Kidney tubule cell (primary cell): ENCODE data around the gene MSH5.

Experiments
- DNase-seq: peaks from one replicate; pipeline ENCODE4 v3.0.0-alpha.2; 2018; ENCODE audit warnings: low spot score

MSH5 gene

DNA sequence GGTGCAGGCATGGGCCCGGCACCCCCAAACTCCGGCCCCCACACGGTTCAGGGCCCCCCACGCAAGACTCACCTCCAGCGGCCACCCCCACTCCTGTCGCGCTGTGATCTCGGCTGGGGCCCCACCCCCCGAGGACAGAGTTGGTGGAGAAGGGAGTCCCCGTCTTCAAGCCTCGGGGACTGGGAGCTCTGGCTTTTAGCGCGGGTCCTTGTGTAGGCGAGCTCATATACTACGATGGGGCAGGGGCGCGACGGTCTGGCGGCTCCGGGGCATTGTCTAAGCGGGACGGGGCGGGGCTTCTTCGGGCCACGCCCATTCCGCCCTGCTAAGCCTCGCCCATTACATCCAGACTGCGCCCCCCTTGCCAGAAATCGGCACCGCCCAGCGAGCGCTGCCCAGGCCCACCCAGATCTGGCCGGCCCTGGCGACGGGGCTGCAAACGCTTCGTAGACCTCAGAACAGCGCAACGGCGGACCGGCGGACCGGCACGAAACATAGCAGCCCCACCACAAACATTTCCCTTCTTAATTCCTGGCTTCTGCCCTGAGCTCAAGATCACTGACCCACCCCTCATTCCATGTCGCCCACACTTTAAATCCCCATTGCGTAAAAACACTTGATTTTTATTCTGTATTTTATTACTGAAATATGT lies 9.7 kb upstream of the MSH5 start:
- peak; percentile 88 for DNase-seq

DNA sequence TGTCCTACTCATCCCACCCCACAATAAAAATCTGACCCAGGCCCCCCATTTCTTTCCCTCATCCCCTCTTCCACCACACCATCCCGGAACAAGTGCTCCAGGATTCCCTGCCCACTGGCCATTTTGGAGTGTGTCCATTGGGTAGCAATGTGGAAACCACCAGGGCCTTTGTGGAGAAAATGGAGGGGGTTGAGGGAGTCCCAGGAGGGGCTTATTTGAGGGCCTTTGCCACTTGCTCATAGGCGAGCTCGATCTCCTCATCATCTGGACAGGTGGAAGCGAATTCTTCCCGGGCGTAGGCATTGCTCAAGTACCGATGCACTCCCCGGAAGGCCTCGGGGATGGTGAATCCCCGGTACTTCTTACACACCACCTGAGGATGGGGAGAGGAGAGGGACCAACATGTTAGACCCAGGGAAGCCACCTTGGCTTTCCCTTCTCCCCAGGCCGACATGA lies 9.1 kb upstream of the MSH5 start:
- DNase-seq = no peak

DNA sequence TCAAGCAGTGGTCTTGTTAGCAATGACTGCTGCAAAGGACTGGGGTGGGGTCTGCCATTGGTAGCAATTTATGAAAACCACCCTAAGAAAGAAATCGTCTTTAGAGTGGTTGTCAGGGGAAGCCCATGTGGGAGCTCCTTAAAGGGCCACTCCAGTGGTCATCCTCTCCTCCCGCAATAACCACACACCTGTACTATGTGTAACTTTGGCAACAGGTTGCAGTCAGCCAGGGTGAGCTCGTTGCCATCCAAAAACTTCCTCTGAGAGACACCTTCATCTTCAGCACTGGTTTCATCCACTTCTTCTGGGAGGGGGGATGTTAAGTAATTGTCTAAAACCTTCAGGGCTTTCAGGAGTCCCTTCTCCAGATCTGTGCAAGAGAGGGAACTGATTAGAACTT lies 7.8 kb upstream of the MSH5 start:
- no peak for DNase-seq

DNA sequence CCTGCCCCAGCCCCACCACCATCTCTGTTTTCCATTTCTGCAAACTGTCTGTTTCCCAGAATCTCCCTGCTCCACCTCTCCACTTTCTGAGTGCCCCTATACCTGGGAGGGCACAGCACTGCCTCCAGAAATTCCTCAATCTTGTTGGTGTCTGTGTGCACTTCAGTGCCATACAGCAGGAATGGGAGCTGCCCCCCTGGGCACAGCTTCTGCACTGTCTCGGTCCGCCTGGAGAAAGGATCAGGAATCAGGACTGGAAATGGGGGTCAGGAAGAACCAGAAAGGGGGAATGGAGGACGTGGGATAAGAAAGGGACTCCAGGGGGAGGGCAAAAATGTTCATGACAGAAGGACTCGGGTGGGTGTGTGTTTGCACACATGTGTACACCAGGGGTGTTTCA lies 6.1 kb upstream of the MSH5 start:
- DNase-seq = no peak

DNA sequence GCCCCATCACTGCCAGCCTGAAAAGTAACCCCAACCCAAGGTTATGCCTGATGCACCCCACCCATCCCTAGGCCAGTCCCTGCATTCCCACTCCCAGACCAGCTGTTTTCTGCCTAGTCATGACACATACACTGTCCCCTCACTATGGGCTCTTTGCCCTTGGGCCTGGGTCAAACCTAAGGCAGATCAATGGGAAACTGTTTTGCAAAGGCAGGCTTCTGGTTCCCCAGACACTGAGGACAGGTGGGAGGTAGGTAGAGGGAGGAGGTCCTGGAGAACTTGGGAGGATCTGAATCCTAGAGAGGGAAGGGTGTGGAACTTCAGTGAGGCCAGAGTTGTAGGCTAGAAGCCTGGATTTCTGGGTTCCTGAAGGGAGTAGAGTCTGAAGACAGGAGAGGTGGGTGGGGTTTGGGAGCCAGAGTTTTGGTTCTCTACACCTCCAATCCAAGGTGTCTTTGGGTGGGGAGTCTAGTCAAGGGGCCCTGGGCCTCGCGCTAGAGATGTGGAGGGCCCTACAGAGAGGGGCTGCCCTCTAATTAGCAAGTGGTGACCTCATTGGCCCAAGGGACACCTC lies 5.5 kb upstream of the MSH5 start:
- DNase-seq = no peak

DNA sequence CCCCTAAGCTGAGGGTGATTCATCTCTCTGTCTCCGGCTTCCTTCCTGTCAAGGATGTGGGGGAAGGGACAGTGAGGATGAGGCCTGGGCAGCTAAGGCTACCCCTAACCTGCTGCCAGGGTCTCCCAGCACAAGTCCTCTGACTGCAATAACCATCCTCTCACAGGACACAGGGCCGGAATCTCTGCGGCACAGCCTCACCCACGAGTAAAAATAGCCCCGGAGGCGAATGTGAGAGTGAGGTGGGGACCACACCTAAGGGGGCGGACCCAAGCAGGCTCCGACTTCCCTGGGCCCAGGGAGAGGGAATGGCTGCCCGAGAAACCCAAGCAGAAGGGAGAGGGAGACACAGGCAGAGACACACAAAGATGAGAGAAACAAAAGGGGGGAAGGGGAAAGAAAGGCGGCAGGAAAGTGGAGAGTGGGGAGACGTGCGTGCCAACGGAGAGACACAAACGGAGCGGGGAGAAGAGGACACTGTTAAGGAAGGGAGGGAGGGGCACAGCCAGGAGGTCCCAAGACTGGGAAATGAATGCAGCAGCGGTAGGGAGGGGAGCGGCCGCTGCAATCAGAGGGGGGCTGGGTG lies 4.9 kb upstream of the MSH5 start:
- DNase-seq = peak; percentile 91

DNA sequence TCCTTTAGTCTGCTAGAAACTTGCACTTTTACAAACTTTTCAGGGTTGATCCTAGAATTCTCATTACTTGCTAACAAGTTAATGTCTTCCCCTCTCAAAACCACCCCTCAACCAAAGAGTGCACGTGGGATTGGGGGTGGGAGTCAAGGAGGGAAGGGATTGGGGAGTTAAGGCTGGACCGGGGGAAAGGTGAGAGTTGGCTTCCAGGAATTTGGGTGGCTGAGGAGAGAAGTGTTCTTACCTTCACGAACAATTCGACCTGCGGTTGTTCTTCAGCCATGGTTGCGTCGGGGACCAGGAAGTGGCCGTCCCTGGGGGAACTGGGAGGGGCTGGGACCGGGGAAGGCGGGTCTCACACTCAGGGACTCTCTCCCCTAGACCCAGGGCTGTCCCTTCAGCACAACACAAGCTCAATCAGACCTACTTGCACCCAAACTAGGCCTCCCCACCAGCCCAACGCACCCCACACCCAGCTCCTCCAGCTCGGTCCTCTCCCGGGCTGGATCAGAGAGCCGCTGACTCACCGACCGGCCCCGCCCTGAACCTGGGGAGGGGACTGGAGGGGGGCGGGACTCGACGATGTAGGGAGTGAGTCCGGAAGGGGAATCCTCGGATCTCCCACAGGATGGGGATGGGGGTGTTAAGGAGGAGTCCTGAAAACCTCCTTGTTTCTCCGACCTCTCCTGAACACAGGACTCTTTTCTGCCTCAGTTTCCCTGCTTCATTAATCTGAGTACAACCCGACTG lies 3.6 kb upstream of the MSH5 start, which contains the start of gene CLIC1:
Gene CLIC1, minus strand, starts transcription at position 510 of the 747 bp plus-strand sequence. Its CDS starts 230 bp downstream, at position 280.
- DNase-seq = peak; percentile 92

DNA sequence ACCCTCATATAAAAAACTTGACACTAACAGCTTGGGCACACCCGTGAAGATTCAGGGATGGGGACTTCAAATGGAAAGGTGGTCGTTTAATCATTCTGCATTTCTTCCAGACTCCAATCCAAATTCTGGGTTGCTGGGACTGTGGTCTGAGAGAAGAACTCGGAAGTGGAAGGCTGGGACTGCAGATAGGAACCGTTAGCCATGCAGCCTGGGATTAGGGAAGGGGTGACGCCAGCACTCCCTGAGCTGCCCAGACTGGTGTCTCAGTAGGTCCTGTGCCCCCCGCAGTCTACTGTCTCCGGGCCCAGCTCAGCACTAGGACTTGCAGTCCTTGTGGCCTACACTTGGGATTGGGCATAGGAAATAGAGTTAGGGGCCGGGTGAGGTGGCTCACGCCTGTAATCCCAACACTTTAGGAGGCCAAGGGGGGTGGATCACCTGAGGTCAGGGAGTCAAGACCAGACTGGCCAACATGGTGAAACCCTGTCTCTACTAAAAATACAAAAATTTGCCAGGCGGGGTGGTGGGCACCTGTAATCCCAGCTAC lies 3.0 kb upstream of the MSH5 start:
- DNase-seq = no peak

DNA sequence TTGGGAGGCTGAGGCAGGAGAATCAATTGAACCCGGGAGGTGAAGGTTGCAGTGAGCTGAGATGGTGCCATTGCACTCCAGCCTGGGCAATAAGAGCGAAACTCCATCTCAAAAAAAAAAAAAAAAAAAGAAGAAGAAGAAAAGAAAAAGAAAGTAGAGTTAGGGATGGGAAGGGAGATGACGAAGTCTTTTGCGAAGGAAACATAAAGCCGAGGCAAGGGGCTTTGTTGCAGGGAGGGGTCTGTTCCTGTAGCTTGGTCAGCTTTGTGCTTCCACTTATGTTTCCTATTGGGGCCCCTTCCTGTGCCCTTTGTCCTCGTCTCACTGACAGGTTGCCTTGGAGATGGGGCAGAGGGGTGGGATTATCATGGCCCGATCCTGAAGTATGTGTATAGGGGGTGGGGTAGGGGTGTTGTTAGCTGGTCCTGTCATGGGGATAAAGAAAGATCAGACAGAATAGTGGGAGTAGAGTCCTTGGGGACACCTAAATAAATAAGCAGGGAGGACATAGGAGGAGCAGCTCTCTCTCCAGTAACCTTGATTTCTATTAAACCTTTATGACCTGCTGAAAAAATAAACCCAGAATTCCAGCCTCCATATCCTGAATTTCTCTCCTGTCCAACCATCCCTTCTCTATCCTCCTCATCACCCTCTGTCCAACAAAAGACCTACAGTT lies 2.4 kb upstream of the MSH5 start:
- DNase-seq = no peak

DNA sequence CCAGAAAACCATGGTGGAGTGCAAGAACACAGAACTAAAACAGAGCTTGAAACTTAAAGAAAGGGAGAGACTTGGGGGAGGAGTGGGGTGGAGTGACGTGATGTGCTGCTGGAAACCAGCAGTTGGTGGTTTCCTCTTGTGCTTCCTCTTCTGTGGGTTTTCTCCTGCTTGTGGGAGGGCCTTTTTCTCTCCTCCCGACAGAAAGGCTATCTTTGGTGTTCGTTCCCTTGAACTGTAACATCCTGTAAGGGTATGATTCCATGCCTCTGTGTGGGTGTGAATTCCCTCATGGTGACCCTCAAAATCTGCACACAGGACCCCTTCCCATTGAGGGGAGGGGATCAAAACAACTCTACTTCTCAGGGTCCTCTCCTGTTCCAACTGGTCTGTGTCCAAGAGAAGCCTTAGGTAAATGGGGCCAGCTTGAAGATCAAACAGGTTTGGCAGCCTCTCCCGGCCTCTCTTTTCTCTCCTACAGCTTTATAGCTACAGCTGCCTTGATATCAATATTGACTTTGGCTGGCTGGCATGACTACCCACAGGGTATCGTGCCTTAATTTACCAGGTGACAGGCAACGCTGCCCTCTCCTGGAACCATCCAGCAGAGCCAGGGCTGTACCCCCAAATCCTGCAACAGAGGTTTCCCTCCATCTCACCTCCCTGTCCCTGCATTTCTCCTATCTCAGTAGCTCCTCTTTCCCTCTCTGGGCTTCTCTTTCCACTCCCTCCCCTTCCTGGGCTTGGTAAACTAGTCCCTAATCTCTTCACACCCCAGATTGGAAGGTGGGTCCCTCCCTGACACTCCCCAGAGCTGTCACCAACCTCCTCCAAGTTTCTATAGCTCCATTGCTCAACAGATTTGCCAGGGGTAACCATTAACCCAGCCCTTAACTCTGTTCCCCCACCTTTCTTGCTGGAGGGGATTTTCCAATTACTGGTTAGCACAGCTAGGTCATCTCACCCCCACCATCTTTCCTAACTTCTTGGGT lies 1.5 kb upstream of the MSH5 start:
- peak; percentile 91 for DNase-seq

DNA sequence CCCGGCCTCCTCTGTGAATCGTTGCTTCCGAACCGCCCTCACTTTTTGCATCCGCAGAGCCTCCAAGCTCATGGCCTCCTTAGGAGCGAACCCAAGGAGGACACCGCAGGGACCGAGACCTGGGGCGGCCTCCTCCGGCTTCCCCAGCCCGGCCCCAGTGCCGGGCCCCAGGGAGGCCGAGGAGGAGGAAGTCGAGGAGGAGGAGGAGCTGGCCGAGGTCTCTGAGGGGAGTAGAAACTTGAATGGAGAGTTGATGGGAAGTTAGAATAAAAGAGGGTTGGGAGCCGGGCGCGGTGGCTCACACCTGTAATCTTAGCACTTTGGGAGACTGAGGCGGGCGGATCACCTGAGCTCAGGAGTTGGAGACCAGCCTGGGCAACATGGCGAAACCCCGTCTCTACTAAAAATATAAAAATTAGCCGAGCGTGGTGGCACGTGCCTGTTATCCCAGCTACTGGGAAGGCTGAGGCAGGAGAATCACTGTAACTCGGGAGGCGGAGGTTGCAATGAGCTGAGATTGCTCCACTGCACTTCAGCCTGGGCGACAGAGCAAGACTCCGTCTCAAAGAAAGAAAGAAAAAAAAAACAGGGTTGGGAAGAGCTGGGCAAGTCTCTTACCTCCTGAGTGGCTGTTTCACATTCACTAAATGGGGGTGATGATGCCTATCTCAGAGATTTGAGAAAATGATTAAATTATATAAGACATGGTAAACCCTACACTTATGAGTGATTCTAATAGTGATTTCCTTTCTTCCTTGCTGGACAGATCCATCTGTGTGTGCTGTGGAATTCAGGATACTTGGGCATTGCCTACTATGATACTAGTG lies 805 bp downstream of the MSH5 start:
- DNase-seq = peak; percentile 49

DNA sequence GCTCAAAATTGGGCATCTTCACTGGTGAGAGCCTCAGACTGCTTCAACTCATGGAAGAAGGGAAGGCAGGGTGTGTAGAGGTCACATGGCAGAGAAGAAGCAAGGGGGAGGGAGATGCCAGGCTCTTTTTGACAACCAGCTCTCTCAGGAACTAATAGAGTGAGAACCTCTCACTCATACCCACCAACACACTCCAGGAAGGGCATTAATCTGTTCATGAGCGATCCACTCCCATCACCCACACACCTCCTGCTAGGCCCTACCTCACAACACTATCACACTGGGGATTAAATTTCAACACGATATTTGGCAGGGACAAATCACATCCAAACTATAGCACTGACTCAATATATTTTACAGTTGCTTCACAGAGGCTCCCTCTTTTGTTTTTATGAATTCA lies 2.0 kb downstream of the MSH5 start:
- DNase-seq = no peak

DNA sequence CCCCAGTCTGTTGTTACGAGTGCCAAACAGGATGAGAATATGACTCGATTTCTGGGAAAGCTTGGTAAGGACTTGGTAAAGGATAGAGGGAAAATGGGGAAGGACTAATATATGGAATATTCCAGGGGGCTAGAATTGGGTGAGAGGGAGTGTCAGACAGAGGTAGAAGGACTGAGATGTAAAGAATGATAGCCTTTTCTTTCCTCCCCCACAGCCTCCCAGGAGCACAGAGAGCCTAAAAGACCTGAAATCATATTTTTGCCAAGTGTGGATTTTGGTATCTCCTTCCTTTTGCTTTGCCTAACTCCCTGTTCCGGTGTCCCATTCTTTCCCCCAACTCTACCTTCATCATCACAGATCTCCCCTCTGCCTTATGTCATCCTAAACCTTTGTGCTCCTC lies 3.1 kb downstream of the MSH5 start:
- no peak for DNase-seq

DNA sequence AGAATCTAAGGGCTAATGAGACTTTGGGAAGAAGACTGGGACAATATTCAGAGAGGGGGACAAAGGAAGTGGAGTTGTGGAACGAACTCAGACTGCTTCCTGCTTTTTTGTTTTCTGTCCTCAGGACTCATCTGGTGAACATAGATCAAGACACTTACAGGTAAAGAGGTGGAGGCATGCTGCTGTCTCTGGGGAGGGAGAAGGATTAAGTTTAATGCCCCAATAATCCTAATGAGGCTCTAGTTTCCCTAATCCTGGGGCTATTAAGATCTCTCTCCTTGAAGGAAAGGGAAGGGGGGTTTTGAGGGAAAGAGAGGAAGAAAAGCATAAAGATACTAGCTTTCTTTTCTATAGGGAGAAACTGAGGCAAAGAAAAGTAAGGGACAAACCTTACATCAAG lies 4.6 kb downstream of the MSH5 start:
- DNase-seq = no peak

DNA sequence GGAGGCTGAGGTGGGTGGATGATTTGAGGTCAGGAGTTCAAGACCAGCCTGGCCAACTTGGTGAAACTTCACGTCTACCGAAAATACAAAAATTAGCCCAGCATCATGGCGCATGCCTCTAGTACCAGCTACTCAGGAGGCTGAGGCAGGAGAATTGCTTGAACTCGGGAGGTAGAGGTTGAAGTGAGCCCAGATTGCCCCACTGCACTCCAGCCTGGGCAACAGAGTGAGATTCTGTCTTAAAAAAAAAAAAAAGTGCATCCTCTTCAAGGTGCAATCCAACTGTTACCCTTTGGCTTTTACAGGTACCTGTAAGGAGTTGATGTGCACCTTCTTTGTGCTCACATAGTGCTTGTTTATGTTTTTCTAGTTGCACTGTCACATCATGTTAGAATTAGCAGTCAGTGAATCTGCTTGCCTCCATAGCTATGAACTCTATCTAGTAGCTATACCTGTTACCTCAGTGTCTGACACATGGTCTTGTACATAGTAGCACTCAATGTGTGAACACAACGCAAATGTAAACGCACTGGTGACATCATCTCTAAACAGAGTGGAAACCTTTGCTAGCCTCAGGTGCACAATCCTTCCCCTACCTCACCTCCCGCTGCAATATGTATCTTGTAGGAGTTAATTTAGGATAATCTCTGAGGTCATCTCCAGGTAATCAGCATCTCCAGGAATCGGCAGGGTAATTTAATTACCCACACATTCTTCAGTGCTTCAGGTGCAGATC lies 9.7 kb downstream of the MSH5 start:
- no peak for DNase-seq

DNA sequence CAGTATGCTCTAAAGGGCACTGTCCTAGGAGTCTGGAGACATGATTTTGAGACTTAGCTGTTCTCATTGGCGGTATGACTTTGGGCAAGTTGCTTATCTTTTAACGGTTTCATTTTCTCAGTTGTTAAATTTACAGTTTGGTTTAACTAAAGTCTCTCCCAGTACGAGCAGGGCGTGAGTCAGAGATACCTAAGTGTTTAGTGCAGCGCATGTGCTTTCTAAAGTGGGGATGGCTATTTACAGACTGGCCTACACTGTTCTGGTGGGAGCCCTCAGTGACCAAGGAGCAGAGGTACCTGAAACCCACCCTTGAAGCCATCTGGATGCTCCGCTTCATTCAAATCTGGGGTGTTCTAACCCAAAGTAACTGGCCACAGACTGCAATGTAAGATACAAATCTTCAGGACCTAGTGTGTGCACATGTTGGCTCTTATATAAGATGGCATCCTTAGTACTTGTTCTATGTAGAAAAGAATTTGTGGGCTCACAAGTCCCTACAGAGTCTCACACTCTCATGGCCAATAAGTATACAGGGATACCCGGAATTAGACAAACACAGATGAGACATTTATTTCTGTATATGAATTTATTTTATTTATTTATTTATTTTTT lies 10.7 kb downstream of the MSH5 start:
- no peak for DNase-seq

DNA sequence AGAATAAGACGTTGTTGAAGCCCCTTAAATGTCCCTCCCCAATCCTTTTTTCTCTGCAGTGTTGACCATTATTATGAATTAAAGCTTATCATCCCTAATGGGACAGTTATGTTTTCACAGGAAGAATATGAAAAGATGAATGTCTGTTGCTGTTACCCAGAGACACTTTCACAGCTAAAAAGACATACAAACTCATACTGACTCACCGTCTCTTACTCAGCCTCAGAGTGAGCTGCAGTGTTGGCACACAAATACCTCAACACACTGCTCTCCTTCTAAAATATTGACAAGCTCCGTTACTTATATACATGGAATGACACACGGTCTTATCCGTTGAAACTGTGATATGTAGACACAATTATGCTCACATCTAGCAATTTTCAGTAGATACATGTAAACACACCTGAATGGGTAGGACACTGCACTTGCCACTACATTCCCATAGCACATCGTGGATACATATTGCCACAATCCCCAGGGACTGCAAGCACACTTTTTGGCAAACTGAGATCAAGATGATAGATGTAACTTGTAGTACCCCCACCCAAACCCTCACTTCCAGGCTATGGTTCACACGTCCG lies 13.0 kb downstream of the MSH5 start:
- DNase-seq = peak; percentile 69

DNA sequence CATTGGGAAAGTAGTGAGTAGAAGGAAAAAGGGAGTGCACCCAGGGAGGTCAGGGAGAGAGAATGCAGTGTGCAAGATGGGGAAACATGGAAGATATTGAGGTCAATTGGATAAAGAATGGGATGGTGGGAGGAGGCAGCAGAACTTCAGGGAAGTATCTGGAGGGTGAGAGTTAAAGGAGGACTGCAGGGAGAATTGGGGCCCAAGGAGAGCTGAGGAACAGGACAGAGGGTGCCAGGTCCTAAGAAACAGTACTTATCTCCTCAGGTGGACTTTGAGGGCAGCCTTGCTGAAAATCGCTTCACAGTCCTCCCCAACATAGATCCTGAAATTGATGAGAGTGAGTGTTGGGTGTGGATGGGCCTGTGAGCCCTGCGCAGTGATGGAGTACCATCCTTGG lies 18.5 kb downstream of the MSH5 start:
- no peak for DNase-seq
